Activated CD8-positive, alpha-beta memory T cell treated with anti-CD3 and anti-CD28 coated beads for 1 hour (primary cell): ENCODE measurements around the gene TLX1.
"Not testable (repeated sequence)": the region's sequence is repeated elsewhere in the genome, so short reads cannot be mapped to it uniquely, and the experiment has no call there.

Source experiments
- DNase-seq, 2 donors: peaks; one replicate each; pipeline ENCODE4 v3.0.0-alpha.2; 2020; ENCODE audit warnings: low read depth in 1 of 2; ENCODE audit errors: extremely low read depth in 1 of 2

The TLX1 gene

DNA sequence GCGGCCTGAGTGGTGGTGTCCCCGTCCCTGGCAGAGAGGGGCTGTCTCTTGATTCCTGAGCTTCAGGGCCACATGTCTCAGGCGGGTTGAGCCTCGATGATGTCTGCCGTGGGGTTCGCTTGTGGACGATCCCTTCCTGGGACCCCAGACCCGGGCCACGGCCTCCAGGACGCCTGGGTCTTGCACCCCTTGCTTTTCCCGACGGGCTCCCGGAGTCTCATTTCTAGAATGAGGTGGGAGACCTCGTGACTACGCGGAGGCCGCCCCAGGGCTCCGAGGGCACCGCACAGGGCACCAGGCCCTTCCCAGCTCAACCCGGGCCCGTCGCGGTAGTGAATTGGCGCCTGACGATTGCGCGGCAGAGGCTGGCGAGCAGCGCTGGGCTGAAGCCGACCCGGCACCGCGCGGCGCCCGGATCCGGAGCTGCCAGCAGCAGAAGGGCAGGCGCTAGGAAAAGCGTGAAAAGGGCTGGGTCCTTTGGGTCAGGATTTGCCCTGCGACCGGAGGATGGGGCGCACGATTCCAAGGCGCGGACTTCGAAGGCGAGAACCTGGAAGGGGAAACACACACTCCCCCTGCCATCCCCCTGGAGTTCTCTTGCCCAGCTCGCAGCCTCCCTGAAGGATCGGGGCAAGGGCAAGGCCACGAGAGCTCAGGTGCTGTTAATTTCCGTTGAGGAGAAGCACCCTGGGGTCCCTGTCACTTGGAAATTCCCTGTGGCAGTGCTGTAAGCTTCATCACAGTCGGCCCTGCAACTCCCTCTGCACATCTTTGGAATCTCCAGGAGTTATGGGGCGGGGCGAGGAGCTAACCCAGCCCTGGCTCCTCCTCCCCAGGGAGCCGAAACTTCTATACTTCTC lies 15.5 kb downstream of the TLX1 start:
- no peak for DNase-seq

DNA sequence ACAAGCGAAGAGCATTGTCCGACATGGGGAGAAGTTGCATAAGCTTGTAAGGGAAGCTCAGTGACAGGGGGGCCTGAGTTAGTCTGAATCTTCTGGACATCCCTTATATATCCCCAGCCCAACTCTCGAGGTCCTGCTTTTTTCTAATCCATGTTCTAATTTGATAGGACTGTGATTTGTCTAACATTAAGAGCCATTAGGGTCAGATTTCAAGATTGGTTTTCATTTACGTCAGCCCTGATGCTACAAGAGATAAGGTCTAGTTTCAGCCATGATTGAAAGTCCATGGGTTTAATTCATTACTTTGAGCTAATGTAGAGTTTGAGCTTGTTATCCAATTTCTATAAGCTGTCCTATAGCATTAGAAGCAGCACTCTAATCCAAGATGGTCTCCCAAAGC lies 20.3 kb downstream of the TLX1 start:
- no peak for DNase-seq

DNA sequence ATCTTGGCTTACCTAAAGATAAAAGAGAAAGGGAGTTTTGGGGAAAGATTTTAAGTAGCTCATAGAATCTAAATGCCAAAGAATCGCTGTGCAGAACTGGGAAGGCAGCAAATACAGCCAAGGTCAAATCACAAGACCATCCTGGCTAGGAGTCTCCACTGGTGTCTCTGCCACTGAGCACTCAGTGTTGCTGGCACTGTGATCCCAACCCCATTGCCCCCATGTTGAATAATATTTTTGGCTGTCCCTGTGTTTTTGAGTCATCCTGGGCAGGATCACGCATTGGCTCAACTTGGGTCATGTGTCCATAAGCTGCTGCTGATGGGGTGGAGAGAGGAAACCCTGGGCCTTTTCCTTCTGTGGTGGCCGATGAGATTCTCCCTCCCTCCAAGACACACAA lies 21.2 kb downstream of the TLX1 start:
- no peak for DNase-seq

DNA sequence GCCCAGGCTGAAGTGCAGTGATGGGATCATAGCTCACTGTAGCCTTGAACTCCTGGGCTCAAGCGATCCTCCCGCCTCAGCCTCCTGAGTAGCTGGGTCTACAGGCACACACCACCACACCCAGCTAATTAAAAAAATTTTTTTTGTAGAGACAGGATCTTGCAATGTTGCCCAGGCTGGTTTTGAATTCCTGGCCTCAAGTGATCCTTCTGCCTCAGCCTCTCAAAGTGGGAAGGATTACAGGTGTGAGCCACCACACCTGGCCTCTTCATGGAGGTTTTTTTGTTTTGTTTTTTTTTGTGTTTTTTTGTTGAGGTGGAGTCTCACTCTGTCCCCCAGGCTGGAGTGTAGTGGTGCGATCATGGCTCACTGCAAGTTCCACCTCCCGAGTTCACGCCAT lies 23.4 kb downstream of the TLX1 start:
- DNase-seq = not testable (repeated sequence)

DNA sequence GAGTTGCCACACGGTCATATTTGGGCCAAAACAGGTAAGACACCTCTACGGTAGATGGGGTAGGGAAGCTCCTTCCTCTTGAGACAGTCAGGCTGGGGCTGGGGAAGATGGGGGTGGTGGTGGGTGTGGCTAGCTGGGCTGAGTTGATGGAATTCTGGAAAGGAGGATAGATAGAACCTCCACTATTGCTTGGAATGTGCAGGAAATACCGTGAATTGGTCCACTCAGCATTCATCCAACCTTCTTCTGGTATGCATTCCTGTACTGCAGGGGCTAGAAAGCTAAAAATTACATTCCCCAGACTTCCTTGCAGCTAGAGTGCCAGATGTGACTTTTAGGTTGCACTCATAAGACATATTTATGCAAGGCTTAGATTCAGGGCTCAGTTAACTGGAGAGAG lies 24.8 kb downstream of the TLX1 start:
- DNase-seq = no peak

DNA sequence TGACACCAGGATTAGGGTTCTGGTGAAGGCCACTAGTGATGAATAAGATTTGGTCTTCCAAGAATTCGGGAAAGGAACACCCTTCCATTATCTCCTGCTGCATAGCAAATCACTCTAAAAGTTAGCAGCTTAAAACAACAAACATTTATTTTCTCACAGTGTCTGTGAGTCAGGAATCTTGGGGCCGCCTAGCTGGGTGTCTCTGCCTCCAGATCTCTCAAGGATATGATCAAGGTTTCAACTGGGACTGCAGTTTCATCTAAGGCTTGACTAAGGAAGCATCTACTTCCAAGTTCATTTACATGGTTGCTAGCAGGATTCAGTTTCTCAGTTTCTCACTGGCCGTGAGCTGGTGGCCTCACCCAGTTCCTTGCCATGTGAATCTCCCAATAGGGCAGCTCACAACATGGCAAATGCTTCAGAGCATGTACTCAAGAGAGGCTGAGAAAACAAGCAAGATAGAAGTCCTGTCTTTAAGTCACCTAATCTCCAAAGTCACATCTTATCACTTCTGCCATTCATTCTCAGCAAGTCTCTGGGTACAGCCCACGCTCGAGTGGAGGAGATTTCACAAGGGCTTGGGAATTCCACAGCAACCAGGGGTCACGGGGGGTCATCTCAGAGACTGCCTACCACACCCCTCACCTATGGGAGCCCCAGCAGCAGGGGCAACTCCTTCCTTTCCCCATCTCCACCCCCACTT lies 26.8 kb downstream of the TLX1 start:
- DNase-seq = no peak

DNA sequence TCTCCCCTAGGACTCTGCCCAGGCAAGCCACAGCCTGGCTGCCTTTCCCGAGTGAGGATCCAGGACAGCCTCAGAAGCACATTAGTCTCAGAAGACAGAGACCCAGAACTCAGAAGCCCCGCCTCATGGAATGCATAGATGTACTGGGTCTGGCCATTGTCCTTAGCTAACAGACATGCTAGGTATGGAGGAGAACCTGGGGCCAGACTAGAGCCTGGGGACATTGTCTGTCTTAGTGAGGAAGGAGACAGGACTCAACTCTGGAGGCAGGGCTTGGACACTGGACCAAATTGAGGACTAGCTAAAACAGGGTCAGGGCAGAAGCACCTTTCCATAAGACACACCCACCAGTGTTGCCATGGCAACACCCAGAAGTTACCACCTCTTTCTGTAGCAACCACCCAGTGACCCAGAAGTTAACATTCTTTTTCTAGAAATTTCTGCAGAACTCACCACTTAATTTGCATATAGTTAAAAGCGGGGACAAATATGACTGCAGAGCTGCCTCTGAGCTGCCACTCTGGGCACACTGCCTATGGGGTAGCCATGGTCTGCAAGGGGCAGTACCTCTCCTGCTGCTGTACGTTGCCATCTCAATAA lies 27.5 kb downstream of the TLX1 start:
- no peak for DNase-seq

DNA sequence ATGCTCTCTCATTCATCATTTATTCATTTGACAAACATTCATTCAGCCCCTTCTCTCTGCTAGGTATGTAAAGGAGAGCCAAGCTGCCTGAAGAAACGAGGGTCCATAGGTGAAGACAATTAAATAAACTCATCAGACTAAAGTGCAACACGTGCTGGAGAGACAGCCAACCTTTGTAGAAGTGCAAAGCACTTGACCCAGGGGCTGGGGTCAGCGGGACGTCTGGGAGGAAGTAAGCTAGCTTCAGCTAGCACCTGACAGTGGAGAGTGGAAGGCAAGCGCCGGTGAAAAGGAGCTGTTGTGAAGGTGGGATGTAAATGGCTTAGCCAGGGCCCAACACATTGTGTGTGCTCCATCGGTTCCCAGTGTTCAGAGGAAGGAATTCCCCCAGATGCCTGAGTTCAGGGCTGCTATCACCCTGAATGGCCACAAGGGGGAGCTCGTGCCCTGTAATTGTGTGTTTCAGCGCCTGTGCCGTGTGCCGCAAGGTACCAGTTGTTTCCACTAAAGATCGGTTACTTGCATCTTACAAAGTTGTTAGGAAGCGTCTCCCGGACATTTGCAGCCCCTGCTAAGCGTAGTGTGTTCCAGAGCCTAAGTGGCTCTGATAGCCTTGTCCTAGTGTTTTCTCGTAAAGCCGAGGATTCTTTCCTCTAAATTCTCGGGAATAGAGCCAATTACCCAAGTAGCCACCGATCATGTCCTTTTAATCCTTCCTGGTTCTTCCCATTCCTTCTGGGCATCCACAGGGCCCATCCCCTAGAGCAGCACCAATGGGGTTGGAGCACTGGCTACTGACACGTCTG lies 30.6 kb downstream of the TLX1 start:
- DNase-seq = peak; percentile 37 to 65

DNA sequence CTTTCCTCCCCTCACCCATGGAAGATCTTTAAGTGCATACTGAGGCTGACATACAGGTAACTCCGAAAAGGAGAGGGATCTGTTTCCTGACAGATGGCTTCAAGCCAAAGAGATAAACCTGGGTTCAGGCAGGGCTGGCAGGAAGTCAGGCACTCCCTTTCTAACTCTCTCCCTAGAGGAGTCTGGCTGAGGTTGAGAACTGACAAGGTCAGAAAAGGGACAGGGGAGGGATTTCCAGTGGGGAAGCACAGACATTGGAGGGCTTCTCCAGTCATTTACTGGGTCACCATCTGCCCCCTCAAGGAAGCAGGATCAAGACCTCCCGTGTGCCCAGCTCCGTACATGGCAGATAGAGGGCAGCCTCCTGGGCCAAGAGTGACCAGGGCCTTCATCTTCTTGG lies 31.6 kb downstream of the TLX1 start:
- no peak for DNase-seq

DNA sequence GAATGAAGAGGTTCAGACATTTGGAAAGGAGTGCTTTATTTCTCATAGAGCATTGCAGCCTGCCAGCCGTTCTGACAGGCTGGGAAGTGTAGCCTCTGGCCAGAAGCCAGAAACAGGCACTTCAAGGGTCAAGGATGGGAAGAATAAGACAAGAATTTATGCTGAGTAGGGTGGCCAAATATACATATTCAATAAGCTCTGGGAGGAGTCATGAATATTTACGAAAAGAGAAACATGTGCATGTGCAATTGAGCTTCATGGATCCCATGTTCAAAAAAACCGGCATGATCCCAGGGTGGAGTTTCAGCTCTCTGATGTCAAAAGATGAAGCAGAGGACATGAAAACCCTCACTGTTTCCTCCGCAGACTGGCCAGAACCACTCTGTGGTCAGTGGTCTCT lies 32.9 kb downstream of the TLX1 start:
- DNase-seq = no peak

DNA sequence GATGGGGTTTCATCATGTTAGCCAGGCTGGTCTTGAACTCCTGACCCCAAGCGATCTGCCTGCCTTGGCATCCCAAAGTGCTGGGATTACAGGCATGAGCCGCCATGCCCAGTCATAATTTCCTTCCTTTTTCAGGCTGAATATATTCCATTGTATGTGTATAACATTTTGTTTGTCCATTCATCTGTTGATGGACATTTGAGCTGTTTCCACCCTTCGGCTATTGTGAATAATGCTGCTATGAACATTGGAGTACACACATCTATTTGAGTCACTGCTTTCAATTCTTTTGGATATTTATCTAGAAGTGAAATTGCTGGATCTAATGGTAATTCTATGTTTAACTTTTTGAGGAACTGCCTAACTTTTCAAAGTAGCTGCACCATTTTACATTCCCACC lies 34.6 kb downstream of the TLX1 start:
- no peak for DNase-seq

DNA sequence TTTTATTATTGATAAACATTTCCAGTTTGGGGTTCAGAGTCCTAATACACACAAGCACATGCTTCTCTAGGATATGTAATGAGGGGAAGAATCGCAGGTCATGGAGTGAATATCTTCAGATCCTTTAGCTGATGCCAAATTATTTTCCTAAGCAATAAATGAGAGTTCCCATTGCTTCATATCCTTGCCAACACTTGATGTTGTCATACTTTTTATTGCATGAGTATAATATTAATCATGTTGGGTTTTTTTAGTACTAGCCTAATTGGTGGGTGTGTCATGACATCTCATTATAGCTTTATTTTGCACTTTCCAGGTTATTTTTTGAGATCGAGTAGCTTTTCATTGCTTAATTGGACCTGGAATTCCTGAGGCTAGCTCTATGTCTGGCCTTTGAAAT lies 35.3 kb downstream of the TLX1 start:
- DNase-seq = no peak

DNA sequence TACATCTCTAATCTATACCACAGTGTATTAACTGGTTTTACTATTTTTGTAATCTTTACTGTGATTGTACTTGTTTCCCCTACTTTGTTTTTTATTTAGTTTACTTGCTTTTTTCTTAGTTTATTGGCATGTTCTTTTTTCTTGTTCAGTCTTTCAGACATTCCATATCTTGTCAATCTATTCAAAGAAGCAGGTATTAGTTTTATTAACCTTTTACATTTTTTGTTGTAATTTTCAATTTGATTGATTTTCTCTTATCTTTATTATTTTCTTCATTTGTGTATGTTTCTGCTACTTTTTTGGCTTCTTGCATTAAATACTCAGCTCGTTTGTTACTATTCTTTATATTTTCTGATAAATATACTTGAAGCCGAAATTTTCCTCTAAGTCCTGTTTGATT lies 41.6 kb downstream of the TLX1 start:
- DNase-seq = no peak

DNA sequence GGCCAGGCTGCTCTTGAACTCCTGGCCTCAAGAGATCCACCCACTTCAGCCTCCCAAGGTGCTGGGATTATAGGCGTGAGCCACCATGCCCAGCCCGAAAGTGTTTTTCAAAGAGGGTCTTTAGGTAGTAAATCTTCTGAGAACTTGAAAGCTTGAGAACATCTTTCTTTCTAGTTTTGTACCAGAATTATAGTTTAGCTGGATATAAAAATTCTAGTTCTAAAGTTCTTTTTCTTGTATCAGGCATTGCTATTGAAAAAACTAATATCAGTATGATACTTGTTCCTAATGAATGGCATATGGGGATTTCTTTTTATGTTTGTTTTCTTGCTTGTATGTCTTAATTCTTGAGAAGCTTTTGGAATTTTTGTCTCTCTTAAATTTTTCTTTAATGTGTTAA lies 43.2 kb downstream of the TLX1 start:
- DNase-seq = no peak

DNA sequence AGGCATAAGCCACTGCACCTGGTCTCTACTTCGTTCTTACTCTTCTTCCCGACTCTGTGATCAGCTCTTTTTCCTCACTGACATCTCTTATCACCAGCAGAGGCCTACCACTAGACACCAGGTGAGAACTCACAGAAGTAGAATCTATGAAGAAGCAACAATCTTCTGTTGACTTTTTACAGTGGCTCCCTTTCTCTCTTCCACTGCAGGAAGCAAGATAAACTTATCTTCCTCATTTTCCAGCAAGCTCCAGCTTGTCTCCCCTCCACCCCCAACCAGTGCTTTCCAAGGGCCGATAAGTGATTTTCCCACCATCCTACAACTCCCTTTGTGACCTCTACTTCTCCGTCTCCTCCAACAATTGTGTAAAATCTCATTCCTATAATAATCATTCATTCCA lies 45.5 kb downstream of the TLX1 start:
- no peak for DNase-seq

DNA sequence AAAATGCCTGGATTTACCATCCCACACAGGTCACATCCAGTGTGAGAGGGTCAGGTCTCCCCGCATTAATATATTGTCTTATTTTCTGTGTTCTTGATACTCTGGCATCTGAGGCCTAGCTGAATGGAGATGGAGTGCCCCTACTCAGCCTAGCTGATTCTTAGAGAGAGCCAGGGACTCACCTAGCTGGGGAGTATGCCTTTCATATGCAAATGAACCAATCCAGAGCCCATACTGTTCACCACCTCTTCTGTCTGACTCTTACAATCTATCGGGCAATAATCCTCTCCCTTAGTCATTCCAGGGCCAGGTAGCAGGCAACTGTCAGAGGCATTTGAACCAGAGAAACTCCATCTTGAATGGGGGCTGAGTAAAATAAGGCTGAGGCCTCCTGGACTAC lies 51.8 kb downstream of the TLX1 start:
- DNase-seq = no peak

DNA sequence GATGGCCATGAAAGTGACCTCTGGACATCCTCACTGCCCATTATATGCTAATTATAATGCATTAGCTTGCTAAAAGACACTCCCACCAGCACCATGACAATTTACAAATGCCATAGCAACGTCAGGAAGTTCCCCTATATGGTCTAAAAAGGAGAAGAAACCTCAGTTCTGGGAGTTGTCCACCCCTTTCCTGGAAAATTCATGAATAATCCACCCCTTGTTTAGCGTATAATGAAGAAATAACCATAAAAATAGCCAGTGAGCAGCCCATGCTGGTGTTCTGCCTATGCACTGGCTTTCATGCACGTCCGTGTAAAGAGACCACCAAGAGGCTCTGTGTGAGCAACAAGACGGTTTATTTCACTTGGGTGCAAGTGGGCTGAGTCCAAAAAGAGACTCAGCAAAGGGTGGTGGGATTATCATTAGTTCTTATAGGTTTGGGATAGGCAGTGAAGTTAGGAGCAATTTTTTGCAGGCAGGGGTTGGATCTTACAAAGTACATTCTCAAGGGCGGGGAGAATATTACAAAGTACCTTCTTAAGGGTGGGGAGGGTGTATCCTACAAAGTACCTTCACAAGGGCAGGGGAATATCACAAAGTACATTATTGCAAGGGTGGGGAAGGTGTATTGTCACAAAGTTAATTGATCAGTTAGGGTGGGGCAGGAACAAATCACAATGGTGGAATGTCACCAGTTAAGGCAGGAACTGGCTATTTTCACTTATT lies 52.5 kb downstream of the TLX1 start:
- no peak for DNase-seq
